ENCODE data around the gene ARHGEF37.

Gene ARHGEF37

GRCh38 chr5:149671544-149671943 is 90.2 kb downstream of the ARHGEF37 start:
- no peak overlapping the region for H3K4me3 ChIP-seq (ENCODE audit: low read depth, low read length)
- no peak for TF ChIP-seq CTCF (IDR thresholded peaks at IDR 0.05; ENCODE audit: low read depth, low read length, missing control alignments)
- no peak for DNase-seq (ENCODE audit: low read depth)

GRCh38 chr5:149672701-149673476 is 91.6 kb downstream of the ARHGEF37 start:
- no peak overlapping the region for H3K4me3 ChIP-seq (ENCODE audit: low read depth, low read length)
- TF ChIP-seq CTCF (IDR thresholded peaks at IDR 0.05; ENCODE audit: low read depth, low read length, missing control alignments), result no peak
- DNase-seq (ENCODE audit: low read depth), result no peak

- TF ChIP-seq CTCF (IDR thresholded peaks at IDR 0.05; ENCODE audit: low read depth, low read length, missing control alignments), result no peak
- no peak overlapping the region for H3K4me3 ChIP-seq (ENCODE audit: low read depth, low read length)
- no peak for DNase-seq (ENCODE audit: low read depth)
Observed at GRCh38 chr5:149674686-149675085, 93.4 kb downstream of the ARHGEF37 start.

- no peak for DNase-seq (ENCODE audit: low read depth)
- H3K4me3 ChIP-seq (ENCODE audit: low read depth, low read length), result no peak overlapping the region
- no peak for TF ChIP-seq CTCF (IDR thresholded peaks at IDR 0.05; ENCODE audit: low read depth, low read length, missing control alignments)
Observed at GRCh38 chr5:149675610-149676201, 94.4 kb downstream of the ARHGEF37 start.

- no peak for DNase-seq (ENCODE audit: low read depth)
- no peak for TF ChIP-seq CTCF (IDR thresholded peaks at IDR 0.05; ENCODE audit: low read depth, low read length, missing control alignments)
- no peak overlapping the region for H3K4me3 ChIP-seq (ENCODE audit: low read depth, low read length)
Observed at GRCh38 chr5:149677731-149678130, 96.4 kb downstream of the ARHGEF37 start.

GRCh38 chr5:149679876-149680809 is 98.8 kb downstream of the ARHGEF37 start:
- no peak for TF ChIP-seq CTCF (IDR thresholded peaks at IDR 0.05; ENCODE audit: low read depth, low read length, missing control alignments)
- DNase-seq (ENCODE audit: low read depth), result no peak

More at GRCh38 chr5:149679876-149680809, 98.8 kb downstream of the ARHGEF37 start:
- H3K4me3 ChIP-seq (ENCODE audit: low read depth, low read length), result no peak overlapping the region

All from GM12864 (cell line).